ENCODE data around the gene MRPS26. TPM values are rescaled to one million over a fixed set of nuclear protein-coding genes. Genes with fewer than 3 reads are reported as not detected.

The MRPS26 gene
- polyA plus RNA-seq, 1 donor (not counting 4 experiments of a cell fraction or from before 2014, with no cell fraction given) = 29.8 TPM

GRCh38 chr20:3094848-3095629 is 49.2 kb downstream of the MRPS26 start:
- Histone ChIP-seq H3K4me1 (ENCODE audit: control insufficient read depth, extremely low read depth, insufficient read depth, low read length) (peaks cover 5% of the 10 kb centered on the region), H2AFZ (ENCODE audit: control insufficient read depth, low read length) (peak overlapping the region; percentile 42), H3K9ac (ENCODE audit: control insufficient read depth, extremely low read depth, insufficient read depth, low read length) (no peak overlapping the region), H3K9me3 (ENCODE audit: control insufficient read depth, low read depth, low read length) (no peaks in the 10 kb centered on the region), H3K27me3 (ENCODE audit: control insufficient read depth, extremely low read depth, insufficient read depth, low read length) (peaks cover 28% of the 10 kb centered on the region), H3K9me1 (ENCODE audit: control insufficient read depth, extremely low read depth, insufficient read depth, low read length) (no peaks in the 10 kb centered on the region), H3K79me2 (ENCODE audit: control insufficient read depth, insufficient read depth, low read length) (no peaks in the 10 kb centered on the region), H4K20me1 (ENCODE audit: control insufficient read depth, extremely low read depth, insufficient read depth, low read length) (no peaks in the 10 kb centered on the region), H3K4me3 (ENCODE audit: control insufficient read depth in 2 of 3, extremely low read depth in 1 of 3, insufficient read depth in 2 of 3, low read depth in 1 of 3, low read length in 3 of 3) (no peak overlapping the region), H3K27ac (ENCODE audit: control insufficient read depth, insufficient read depth, low read length) (no peak overlapping the region), H3K4me2 (ENCODE audit: control insufficient read depth, extremely low read depth, insufficient read depth, low read depth, low read length) (no peak overlapping the region), H3K36me3 (ENCODE audit: control insufficient read depth in 2 of 2, extremely low read depth in 1 of 2, insufficient read depth in 2 of 2, low read length in 2 of 2) (no peaks in the 10 kb centered on the region)
- no peak for TF ChIP-seq EZH2 (IDR thresholded peaks at IDR 0.05; ENCODE audit: low read length)
- TF ChIP-seq CTCF (optimal IDR thresholded peaks at IDR 0.05 in 1 of 3, IDR thresholded peaks at IDR 0.05 in 1 of 3, conservative IDR thresholded peaks at IDR 0.05 in 1 of 3; ENCODE audit: extremely low read depth in 1 of 3, insufficient read depth in 2 of 3, low read length in 3 of 3) = no peak
- no peak for FAIRE-seq
- dilution Hi-C loops (cut with MboI; ENCODE audit: extremely low pct_ligation_motif_present, low sequenced_read_pairs) = no loop called here
- DNase-seq (ENCODE audit: low read depth, low spot score) = no peak

Other genes starting within 250 kb of the MRPS26 start
- gene CPXM1, start 245.4 kb upstream of the MRPS26 start, polyA plus RNA-seq = not detected in 3 replicates
- gene C20orf141, start 231.1 kb upstream of the MRPS26 start, polyA plus RNA-seq = not detected in 3 replicates
- not detected in 3 replicates for gene TMEM239, start 229.7 kb upstream of the MRPS26 start, polyA plus RNA-seq
- 4.7 to 9.9 TPM (median 5.6 TPM) in 3 replicates for gene PCED1A, start 205.4 kb upstream of the MRPS26 start, polyA plus RNA-seq
- gene VPS16, start 205.3 kb upstream of the MRPS26 start, polyA plus RNA-seq = 22.7 to 28.7 TPM (median 25.2 TPM) in 3 replicates
- 39.9 to 61.2 TPM (median 53.3 TPM) in 3 replicates for gene PTPRA, start 172.6 kb upstream of the MRPS26 start, polyA plus RNA-seq
- gene GNRH2, start 2.4 kb upstream of the MRPS26 start, polyA plus RNA-seq = 0.18 TPM in 1 of 3 replicates, not detected in the others
- not detected in 3 replicates for gene OXT, start 25.6 kb downstream of the MRPS26 start, polyA plus RNA-seq
- not detected in 3 replicates for gene AVP, start 38.7 kb downstream of the MRPS26 start, polyA plus RNA-seq
- gene FASTKD5, start 113.8 kb downstream of the MRPS26 start, polyA plus RNA-seq = 23.7 to 30.9 TPM (median 25.7 TPM) in 3 replicates
- gene UBOX5, start 113.8 kb downstream of the MRPS26 start, polyA plus RNA-seq = 1.8 to 2.8 TPM (median 1.8 TPM) in 3 replicates
- gene LZTS3, start 127.5 kb downstream of the MRPS26 start, polyA plus RNA-seq = 2.5 to 6.2 TPM (median 2.9 TPM) in 3 replicates
- 31.0 to 41.5 TPM (median 32.2 TPM) in 3 replicates for gene DDRGK1, start 158.6 kb downstream of the MRPS26 start, polyA plus RNA-seq
- 40.5 to 45.4 TPM (median 44.9 TPM) in 3 replicates for gene ITPA, start 163.4 kb downstream of the MRPS26 start, polyA plus RNA-seq
- gene SLC4A11, start 193.1 kb downstream of the MRPS26 start, polyA plus RNA-seq = 3.9 to 5.0 TPM (median 4.7 TPM) in 3 replicates

Measured in keratinocyte (primary cell).